Hepatic stellate cell (primary cell): ENCODE measurements around the gene HSP90AB1.

Experiments
- DNase-seq: peaks from one replicate; pipeline ENCODE4 v3.0.0; 2011; ENCODE audit warnings: low spot score

HSP90AB1 gene

DNA sequence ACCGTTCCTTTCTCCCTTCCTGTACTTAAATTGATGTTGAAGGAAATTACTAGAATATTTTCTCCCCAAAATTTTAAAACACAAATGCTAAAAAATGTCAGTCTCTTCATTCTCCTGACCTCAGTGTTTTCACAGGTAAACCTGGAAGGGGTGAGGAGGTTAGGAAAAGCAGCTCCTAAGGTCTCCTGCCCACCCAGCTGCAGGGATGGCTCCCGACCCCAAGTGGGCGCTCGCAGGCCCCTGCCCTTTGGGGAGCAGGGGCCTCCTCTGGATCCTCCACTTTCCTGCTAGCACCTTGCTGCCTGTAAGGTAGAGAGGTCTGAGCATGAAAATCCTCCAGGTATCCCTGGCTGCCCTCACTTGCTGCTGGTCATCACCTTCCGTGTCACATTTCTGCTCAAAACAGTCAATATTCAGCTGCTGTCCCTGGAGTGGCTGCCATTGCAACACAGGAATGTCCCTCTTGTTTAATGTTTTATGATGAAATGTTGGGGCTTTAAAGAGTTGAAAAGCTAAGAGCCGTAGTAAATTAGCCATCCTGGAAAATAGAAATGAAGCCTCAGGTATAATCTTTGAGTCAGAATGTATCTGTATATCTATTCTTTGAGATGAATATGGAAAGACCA lies 10.9 kb upstream of the HSP90AB1 start:
- no peak for DNase-seq

DNA sequence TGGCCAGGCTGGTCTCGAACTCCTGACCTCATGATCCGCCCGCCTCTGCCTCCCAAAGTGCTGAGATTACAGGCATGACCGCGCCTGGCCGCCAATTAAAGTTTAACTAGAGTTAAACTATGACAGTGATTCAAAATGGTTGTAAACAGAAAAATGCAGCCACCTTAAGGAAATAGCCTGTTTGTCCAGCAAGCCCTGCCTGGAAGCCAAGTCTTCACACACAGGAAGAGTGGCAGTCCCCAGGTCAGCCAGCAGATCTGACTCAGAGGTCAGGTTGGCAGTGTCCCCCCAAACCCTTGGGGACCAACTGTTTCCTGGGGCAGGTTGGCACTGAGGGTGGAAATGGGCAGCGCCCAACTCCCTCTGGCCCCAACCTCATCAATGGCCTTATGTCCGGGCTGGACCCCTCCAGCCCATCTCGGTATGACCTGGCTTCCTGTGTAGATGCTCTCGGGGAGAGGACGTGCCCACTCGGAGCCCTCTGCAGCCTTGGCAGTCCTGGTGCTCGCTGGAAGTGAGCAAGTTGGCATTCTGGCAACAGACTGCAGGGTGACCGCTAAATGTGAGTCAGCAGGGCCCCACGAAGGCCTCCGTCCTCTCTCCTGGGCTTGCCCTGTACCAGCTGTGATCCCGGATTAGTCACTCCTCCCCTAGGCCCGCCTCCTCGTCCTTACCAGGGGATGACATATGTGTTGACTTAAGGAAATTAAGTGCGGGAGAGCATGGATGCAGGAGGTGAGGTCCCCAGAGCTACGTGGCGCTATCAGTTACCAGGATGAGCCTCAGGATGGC lies 9.7 kb upstream of the HSP90AB1 start:
- peak; percentile 98 for DNase-seq

DNA sequence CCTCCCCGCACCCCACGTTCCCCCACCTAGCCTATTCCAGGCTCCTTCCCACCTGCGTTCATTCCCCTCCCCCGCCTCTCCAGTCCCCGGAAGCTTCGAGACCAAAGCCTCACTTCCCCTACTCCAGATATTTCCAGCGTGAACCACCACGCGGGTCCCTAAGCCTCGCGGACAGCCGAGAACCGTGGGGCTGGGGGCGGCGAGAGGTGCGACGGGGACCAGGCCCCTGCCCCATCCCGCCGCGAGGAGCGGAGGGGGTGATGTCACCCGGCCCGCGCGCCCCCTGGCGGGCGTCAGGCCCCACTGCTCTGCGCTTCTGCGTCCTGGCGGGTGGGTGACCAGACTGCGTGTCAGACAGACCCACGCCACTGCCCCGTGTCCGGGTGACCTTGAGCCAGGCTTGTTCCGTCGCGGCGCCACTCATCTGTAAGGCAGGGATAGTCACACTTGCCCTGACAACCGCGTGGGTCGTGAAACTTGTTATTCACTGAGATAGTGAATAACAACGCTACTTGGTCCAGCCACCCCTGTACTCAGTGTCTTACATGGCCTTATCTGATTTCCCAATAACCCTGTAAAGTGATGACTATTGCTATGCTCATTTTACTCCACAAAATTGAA lies 9.0 kb upstream of the HSP90AB1 start:
- peak; percentile 87 for DNase-seq

DNA sequence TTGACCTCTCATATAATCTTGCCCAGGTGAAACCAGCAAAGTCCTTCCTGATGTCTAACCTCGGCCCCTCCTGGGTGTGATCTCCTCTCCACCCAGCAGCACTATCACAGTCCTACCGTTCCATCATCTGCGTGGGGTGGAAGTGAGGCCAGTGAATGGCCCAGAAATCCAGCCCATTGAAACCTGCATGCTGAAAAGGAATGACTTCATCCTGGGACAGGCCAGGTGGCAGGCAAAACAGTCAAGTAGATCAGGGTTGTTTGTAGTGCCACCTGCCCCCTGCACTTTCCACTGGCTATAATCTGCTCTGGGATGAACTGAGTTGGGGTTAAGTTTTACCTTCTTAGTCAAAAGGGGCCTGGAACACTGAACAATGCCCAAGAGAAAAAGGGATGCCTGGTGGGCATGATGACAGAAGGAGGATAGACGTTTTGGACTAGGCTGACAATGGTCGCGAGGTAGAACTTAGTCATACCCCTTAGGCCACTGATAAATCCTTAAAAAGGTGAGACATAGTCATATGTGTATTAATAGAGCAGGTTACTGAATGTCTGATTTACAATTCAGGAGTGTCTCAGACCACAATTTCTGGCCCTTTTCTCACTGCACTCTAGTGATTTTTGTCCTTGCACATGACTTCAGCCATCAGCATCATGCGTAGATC lies 8.1 kb upstream of the HSP90AB1 start:
- DNase-seq: no peak

DNA sequence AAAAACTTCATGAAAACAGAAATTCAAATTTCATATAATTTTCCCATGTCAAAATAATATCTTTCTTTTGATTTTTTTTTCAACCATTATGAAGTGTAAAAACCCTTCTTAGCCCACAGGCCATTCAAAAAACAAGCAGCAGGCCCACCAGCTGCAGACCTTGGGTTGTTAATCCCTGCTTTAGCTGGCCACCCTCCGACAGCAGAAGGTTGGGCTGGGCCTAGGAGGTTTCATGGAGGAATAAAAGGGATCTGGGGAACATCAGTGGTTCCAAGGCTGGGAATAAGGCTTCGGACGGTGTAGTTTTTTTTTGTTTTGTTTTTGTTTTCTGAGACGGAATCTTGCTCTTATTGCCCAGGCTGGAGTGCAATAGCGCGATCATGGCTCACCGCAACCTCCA lies 3.6 kb upstream of the HSP90AB1 start:
- no peak for DNase-seq

DNA sequence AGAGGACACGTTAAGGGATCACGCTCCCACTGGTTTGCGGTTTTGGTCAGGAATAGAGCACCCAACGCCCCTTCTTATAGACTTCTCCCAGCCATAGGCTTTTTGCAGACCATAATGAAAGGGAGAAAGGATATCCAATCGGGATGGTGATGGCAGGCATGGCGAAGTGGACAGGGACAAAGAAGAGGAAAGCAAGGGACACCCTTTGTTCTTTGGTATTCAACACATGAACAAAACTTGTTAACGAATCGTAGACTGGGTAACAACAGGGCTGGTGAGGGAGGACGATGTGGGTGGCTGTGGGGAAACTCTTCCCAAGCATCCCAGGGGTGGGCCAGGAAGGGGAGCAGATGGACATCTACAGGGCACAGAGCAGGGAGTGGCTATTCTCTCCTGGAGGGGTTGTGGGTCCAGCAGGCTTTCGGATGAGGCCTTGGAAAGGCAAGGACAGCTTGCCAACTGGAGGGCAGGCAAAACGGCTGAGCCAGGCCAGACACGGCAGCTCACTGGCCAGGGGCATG lies 1.4 kb upstream of the HSP90AB1 start:
- DNase-seq: no peak

DNA sequence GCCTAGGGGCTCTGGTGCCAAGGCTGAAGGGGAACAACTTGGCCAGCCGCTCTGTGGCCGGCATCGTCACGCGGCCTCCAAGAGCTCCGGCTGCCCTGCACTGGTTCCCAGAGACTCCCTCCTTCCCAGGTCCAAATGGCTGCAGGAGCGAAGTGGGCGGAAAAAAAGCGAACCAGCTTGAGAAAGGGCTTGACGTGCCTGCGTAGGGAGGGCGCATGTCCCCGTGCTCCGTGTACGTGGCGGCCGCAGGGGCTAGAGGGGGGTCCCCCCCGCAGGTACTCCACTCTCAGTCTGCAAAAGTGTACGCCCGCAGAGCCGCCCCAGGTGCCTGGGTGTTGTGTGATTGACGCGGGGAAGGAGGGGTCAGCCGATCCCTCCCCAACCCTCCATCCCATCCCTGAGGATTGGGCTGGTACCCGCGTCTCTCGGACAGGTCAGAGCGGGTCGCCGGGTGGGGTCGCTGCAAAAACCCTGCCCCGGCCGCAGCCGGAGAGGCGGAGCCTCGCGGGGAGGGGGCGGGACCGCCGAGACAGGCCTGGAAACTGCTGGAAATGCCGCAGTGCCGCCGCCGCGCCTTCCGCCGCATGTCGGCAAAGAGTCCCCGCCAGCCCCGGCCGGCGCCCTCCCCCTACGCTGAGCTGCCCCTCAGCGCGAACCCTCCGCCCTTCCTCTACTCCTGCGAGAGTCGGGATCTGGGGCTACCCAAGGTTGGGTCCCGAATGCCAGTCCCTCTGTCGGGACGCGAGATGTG lies 814 bp upstream of the HSP90AB1 start:
- DNase-seq: peak; percentile 78

DNA sequence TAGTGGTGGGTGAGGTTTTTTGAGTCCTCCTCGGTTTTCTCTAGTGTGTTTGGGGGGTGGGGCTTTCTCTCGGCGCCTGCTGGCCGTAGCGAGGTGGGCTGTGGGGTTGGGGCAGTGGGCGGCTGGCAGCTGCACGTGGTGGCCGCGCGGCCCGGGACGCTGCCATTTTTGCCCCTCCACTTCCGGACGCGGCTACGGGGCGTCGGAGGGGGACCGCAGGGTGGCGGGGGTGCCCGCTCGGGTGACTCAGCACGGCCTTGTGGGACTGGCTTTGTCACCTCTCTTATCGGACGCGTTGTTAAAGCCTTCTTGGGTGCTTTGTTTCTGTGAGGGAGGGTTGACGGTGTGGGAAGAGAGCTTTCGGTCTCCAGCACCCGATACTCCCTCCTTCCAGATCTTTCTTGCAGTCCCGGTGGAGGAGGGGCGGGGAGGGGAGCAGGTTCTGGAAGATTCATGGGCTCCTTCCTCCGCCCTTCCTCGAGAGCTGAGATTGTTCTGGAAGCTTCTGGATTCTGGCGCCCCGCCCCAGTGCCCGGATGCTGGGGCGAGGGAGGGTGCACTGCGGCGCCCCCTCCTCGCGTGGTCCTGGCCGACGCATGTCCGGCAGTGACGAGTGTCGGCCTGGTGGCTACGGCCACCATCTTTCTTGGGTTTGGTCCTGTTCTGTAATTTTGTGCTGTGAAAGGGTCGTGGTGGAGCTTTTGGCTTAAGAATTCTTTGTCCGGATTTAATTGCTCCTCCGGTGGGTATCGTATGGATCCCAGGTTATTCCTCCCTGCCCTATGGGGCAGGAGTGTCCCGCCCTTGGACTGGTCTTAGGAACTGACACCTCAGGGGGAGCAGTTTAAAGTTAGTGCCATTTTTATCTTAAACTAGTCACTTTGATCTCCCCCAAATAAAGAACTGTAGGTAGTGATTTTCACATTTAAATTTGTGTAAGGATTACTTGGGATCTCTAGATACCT lies 719 bp downstream of the HSP90AB1 start:
- peak; percentile 59 for DNase-seq

DNA sequence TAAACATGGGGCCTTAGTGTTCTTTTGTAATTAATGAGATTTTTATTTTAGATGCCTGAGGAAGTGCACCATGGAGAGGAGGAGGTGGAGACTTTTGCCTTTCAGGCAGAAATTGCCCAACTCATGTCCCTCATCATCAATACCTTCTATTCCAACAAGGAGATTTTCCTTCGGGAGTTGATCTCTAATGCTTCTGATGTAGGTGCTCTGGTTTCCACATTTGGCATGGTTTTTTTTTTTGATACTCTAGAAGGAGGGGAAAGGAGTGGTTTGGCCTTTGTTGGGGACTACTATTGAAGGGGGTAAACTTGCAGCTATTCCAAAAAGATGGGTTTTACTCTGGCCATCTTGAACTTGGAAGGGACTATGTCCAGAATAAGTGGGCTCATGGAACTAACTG lies 1.7 kb downstream of the HSP90AB1 start:
- no peak for DNase-seq

DNA sequence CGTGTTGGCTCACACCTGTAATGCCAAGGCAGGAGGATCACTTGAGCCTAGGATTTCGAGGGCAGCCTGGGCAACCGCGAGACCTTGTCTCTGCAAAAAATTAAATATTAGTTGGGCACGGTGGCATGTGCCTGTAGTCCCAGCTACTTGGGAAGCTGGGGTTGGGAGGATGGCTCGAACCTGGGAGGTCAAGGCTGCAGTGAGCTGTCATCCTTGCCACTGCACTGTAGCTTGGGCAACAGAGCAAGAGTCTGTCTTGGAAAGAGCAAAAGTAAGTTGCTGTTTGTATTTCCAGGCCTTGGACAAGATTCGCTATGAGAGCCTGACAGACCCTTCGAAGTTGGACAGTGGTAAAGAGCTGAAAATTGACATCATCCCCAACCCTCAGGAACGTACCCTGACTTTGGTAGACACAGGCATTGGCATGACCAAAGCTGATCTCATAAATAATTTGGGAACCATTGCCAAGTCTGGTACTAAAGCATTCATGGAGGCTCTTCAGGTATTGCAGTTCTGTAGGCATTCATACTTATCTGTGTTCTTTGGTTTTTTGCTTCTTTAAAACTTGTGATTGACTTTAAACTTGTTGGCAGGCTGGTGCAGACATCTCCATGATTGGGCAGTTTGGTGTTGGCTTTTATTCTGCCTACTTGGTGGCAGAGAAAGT lies 2.3 kb downstream of the HSP90AB1 start:
- no peak for DNase-seq

DNA sequence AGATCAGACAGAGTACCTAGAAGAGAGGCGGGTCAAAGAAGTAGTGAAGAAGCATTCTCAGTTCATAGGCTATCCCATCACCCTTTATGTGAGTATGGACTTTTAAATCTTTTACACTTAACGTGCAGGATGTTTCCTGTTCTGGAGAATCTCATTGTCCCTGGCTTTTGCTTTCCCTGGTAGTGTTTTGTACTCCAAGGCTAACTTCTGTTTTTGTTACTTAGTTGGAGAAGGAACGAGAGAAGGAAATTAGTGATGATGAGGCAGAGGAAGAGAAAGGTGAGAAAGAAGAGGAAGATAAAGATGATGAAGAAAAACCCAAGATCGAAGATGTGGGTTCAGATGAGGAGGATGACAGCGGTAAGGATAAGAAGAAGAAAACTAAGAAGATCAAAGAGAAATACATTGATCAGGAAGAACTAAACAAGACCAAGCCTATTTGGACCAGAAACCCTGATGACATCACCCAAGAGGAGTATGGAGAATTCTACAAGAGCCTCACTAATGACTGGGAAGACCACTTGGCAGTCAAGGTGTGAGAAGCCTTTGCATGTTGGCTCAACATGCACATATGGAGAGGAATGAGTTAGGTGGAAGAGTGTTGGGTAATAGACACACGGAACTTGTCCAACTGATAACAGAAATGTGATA lies 3.3 kb downstream of the HSP90AB1 start:
- no peak for DNase-seq

DNA sequence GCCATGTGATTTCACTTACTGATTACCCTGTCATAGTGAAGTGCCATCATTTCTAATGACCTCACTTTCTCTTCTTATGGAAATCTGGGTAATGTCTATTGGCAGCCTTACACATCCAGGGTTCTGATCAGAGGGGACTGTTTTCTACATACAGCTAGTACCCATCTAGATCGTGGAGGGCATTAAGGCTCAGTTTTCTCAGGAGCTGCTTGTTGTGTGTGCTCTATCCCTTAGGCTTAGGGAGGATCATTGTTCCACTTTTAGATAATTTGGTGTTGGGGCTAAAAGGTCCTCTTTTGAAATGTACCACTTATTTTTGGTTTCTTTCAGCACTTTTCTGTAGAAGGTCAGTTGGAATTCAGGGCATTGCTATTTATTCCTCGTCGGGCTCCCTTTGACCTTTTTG lies 3.8 kb downstream of the HSP90AB1 start:
- DNase-seq: no peak

DNA sequence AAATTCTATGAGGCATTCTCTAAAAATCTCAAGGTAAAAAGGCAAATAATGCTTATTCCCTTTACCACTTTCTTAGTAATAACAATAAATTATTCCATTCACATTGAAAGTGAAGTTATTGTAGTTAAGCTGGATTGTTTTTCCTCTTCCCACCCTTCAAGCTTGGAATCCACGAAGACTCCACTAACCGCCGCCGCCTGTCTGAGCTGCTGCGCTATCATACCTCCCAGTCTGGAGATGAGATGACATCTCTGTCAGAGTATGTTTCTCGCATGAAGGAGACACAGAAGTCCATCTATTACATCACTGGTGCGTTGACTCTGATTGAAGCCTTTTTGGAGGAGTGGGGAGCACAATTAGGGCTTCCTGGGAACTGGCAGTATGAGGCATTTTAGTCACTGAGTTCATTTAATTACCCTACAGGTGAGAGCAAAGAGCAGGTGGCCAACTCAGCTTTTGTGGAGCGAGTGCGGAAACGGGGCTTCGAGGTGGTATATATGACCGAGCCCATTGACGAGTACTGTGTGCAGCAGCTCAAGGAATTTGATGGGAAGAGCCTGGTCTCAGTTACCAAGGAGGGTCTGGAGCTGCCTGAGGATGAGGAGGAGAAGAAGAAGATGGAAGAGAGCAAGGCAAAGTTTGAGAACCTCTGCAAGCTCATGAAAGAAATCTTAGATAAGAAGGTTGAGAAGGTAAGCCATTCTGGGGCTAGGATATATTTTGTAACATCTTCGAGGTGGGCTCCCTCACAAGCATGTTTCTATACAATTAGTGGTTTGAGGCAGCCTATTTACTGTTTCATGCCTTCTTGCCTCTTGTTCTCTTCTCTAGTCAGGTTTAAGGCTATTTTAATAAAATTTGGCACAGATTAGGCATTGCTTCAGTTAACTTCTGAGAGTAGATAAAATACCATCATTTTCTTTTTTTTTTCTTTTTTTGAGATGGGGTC lies 4.9 kb downstream of the HSP90AB1 start:
- DNase-seq: no peak

DNA sequence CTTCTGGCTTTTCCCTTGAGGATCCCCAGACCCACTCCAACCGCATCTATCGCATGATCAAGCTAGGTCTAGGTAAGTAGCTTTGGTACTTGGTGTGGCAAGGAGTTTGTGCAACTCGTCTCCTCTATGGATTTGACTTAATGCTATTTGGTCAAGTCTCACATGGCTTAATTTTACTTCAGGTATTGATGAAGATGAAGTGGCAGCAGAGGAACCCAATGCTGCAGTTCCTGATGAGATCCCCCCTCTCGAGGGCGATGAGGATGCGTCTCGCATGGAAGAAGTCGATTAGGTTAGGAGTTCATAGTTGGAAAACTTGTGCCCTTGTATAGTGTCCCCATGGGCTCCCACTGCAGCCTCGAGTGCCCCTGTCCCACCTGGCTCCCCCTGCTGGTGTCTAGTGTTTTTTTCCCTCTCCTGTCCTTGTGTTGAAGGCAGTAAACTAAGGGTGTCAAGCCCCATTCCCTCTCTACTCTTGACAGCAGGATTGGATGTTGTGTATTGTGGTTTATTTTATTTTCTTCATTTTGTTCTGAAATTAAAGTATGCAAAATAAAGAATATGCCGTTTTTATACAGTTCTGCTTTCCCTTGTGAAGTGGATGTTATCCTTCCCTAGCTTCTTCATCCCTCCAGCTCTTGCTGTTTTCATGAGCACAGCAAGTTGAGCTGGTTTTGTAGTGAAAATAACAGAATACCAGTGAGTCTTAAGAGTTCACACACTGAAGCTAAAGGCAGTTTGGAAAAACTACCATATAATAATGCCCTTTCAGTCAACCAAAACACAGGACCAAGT lies 6.6 kb downstream of the HSP90AB1 start:
- DNase-seq: no peak

DNA sequence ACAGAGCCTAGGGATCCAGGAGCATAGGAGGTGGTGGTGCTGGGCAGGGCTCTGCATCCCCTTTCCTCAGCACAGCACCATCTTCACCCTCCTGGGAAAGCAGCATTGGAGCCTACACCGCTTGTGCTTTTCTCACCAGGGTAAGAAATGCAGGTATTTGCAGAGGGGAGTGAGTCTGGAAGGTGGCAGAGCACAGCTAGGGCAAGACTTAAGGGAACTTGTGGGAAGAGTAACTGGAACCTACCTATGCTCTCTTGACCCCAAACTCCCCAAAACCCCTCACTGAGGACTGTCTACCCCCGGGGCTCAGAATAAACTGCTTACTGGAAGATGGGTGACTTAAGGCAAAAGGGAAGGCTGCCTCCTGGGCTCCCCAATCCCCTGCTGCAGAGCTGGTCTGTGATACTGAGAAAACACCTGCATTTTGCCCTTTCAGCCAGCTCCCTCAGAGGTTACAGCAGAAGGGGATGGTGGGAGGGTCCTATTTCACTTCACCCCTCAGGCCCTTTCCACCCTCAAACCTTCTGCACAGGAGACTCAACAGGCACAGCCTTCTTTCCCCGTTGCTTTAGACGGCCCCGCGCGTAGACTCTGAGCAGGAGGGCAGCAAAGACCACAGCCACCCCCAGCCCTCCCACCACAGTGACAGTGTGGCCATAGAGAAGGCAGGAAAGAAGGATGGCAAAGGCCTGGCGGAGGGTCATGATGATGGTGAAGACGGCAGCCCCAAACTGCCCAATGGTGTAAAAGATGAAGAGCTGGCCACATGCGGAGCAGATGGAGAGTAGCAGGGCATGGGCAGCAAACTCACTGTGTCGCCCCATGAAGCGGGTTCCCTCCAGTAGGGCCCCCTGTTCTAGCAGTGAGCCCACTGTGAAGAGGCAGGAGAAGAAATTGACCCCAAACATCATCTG lies 7.5 kb downstream of the HSP90AB1 start:
- DNase-seq: no peak

DNA sequence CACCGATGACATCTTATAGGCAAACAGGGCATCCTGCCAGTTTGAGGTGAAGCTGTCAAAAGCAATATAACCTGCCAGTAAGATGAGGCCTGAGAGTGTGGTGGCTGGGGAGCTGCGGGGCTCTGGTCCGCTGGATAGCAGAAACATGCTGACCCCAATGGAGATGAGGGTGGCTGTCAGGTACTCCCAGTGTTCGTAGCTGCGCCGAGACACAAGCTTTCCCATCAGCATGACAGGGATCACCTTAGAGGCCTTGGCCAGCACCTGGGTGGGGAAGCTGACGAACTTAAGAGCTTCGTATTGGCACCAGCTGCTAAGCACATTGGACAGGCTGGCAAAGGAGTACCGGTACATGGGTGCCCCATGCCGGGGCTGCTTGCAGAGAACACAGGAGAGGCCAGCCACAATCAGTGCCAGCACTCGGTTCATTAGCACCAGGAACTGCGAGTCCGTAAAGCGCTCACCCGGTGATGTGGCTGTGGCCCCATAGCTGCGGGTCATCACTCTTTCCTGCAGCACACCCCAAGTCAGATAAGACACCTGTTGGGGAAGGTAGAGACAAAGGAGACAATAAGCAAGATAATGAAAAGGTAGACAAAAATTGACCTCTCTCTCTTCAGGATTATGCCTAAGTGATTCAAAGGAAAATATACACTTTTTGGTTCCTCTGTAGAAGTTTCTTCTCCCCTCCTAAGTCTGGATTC lies 8.4 kb downstream of the HSP90AB1 start:
- no peak for DNase-seq
